ENCODE measurements around the gene BCAM. TPM values are rescaled to one million over a fixed set of nuclear protein-coding genes. Genes with fewer than 3 reads are reported as not detected.
A peak's percentile ranks its signal among the peaks of the same experiment; 100 is the strongest.

Gene BCAM
- total RNA-seq, 1 donor: 4.3 TPM

- Histone ChIP-seq H3K79me2 (ENCODE audit: insufficient read depth, low read length) (no peaks in the 10 kb centered on the region), H3K27me3 (ENCODE audit: insufficient read depth, low read length) (no peaks in the 10 kb centered on the region), H2AFZ (ENCODE audit: low read length) (no peak overlapping the region), H3K36me3 (ENCODE audit: insufficient read depth, low read length) (no peaks in the 10 kb centered on the region), H3K4me2 (ENCODE audit: insufficient read depth, low read length) (no peak overlapping the region), H4K20me1 (ENCODE audit: insufficient read depth, low read length) (no peaks in the 10 kb centered on the region), H3K4me3 (ENCODE audit: insufficient read depth, low read length) (no peak overlapping the region), H3K9me3 (ENCODE audit: low read depth, low read length) (no peaks in the 10 kb centered on the region), H3K4me1 (ENCODE audit: insufficient read depth, low read length) (peaks cover 7% of the 10 kb centered on the region), H3K27ac (ENCODE audit: low read depth, low read length) (no peak overlapping the region)
- peak; percentile 76 for DNase-seq (ENCODE audit: insufficient read length, low spot score, missing footprints)
- TF ChIP-seq CTCF (IDR thresholded peaks at IDR 0.05; ENCODE audit: extremely low read depth, low read depth, low read length): no peak
Observed at GRCh38 chr19:44813841-44814470, 5.1 kb downstream of the BCAM start.

DNA sequence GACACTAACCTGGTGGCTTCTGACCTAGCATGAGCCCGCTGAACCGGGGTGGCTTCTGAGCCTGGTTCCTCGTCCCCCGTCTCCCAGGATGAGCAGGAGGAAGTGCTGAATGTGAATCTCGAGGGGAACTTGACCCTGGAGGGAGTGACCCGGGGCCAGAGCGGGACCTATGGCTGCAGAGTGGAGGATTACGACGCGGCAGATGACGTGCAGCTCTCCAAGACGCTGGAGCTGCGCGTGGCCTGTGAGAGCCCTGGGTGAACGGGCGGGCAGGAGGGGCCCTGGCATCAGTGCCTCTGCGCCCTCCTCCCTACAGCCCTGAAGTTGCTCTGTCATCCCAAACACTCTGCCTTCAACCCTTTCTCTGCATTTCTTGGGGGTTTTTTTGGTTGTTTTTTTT, 5.6 kb downstream of the BCAM start:
- Histone ChIP-seq H3K27me3 (ENCODE audit: insufficient read depth, low read length) (no peaks in the 10 kb centered on the region), H2AFZ (ENCODE audit: low read length) (no peak overlapping the region), H3K4me2 (ENCODE audit: insufficient read depth, low read length) (no peak overlapping the region), H3K4me1 (ENCODE audit: insufficient read depth, low read length) (peaks cover under 1% of the 10 kb centered on the region), H3K9me3 (ENCODE audit: low read depth, low read length) (no peaks in the 10 kb centered on the region), H3K4me3 (ENCODE audit: insufficient read depth, low read length) (no peak overlapping the region), H3K27ac (ENCODE audit: low read depth, low read length) (no peak overlapping the region), H3K79me2 (ENCODE audit: insufficient read depth, low read length) (no peaks in the 10 kb centered on the region), H4K20me1 (ENCODE audit: insufficient read depth, low read length) (no peaks in the 10 kb centered on the region), H3K36me3 (ENCODE audit: insufficient read depth, low read length) (no peaks in the 10 kb centered on the region)
- no peak for TF ChIP-seq CTCF (IDR thresholded peaks at IDR 0.05; ENCODE audit: extremely low read depth, low read depth, low read length)
- DNase-seq (ENCODE audit: insufficient read length, low spot score, missing footprints): peak; percentile 77

GRCh38 chr19:44816301-44816700, 7.4 kb downstream of the BCAM start:
- Histone ChIP-seq H3K4me3 (ENCODE audit: insufficient read depth, low read length) (no peak overlapping the region), H3K27ac (ENCODE audit: low read depth, low read length) (no peak overlapping the region), H3K79me2 (ENCODE audit: insufficient read depth, low read length) (no peaks in the 10 kb centered on the region), H3K9me3 (ENCODE audit: low read depth, low read length) (no peaks in the 10 kb centered on the region), H3K36me3 (ENCODE audit: insufficient read depth, low read length) (no peaks in the 10 kb centered on the region), H3K4me1 (ENCODE audit: insufficient read depth, low read length) (no peaks in the 10 kb centered on the region), H3K27me3 (ENCODE audit: insufficient read depth, low read length) (no peaks in the 10 kb centered on the region), H3K4me2 (ENCODE audit: insufficient read depth, low read length) (no peak overlapping the region), H4K20me1 (ENCODE audit: insufficient read depth, low read length) (no peaks in the 10 kb centered on the region), H2AFZ (ENCODE audit: low read length) (no peak overlapping the region)
- no peak for TF ChIP-seq CTCF (IDR thresholded peaks at IDR 0.05; ENCODE audit: extremely low read depth, low read depth, low read length)
- DNase-seq (ENCODE audit: insufficient read length, low spot score, missing footprints): peak; percentile 78

DNA sequence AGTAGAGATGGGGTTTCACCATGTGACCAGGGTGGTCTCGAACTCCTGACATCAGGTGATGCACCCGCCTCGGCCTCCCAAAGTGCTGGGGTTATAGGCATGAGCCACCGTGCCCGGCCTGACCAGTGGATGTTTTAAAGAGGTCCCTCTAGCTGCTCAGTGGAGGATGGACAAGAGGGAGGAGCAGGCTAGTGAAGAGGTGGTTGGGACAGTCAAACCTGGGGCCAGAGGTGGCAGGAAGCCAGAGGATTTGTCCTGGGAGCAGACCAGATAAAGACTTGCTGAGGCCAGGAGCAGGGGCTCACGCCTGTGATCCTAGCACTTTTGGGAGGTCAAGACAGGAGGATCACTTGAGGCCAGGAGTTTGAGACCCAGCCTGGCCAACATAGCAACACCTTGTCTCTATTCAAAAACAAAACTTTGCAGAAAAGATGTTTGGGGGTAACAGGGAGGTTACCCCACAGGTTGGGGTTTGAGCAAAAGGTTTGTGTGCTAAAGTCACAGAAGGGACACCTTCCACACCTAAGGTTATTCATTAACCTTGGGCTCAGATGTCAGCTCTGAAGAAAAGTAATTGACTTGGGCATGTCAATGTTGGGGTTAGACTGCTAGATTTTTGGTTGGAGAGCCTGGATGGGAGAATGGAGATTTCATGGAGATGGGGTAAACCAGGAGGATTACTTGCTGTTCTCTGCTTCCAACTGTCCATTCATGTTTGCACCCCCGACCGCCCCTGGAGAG, 9.0 kb downstream of the BCAM start:
- DNase-seq (ENCODE audit: insufficient read length, low spot score, missing footprints): peak; percentile 79
- no peak overlapping the region for H3K4me2 ChIP-seq (ENCODE audit: insufficient read depth, low read length)
- H3K79me2 ChIP-seq (ENCODE audit: insufficient read depth, low read length): no peaks in the 10 kb centered on the region
- no peak overlapping the region for H3K4me3 ChIP-seq (ENCODE audit: insufficient read depth, low read length)
- H3K36me3 ChIP-seq (ENCODE audit: insufficient read depth, low read length): no peaks in the 10 kb centered on the region
- H3K4me1 ChIP-seq (ENCODE audit: insufficient read depth, low read length): no peaks in the 10 kb centered on the region
- H3K27ac ChIP-seq (ENCODE audit: low read depth, low read length): no peak overlapping the region
- H4K20me1 ChIP-seq (ENCODE audit: insufficient read depth, low read length): no peaks in the 10 kb centered on the region
- no peaks in the 10 kb centered on the region for H3K9me3 ChIP-seq (ENCODE audit: low read depth, low read length)
- no peaks in the 10 kb centered on the region for H3K27me3 ChIP-seq (ENCODE audit: insufficient read depth, low read length)
- no peak overlapping the region for H2AFZ ChIP-seq (ENCODE audit: low read length)
- no peak for TF ChIP-seq CTCF (IDR thresholded peaks at IDR 0.05; ENCODE audit: extremely low read depth, low read depth, low read length)

All from osteoblast (primary cell).